Stomach (tissue), 9 donors: ENCODE measurements around the gene CNN2. TPM values are rescaled to one million over a fixed set of nuclear protein-coding genes. Genes with fewer than 3 reads are reported as not detected.
"Not testable (repeated sequence)": the region's sequence is repeated elsewhere in the genome, so short reads cannot be mapped to it uniquely, and the experiment has no call there.

ENCODE experiments used
- DNase-seq, 2 donors: peaks; one replicate each; pipeline versions ENCODE4 v3.0.0 to v3.0.0-alpha.2; 2013 to 2019
- H3K27ac ChIP-seq, 5 donors: fragments of 200-600 bp in 4 of 5; sonication (generic) in 4 of 5; one replicate each; pipeline ENCODE4 v1.5.1; 2013 to 2019; ENCODE audit warnings: mild to moderate bottlenecking in 1 of 5, moderate library complexity in 1 of 5
- H3K27me3 ChIP-seq, 3 donors: fragments of 200-600 bp; sonication (generic); one replicate each; pipeline ENCODE4 v1.5.1; 2017 to 2019; ENCODE audit warnings: mixed run types in 1 of 3
- H3K36me3 ChIP-seq, 4 donors: fragments of 200-600 bp; sonication (generic); 1 replicate in 3 of 4; 2 replicates in 1 of 4; pipeline ENCODE4 v1.5.1; 2016 to 2019
- H3K4me1 ChIP-seq, 4 donors: fragments of 200-600 bp; sonication (generic); one replicate each; pipeline ENCODE4 v1.5.1; 2016 to 2019
- H3K4me3 ChIP-seq, 4 donors: fragments of 200-600 bp; sonication (generic) in 3 of 4; one replicate each; pipeline ENCODE4 v1.5.1; 2016 to 2019; ENCODE audit warnings: mild to moderate bottlenecking in 1 of 4
- H3K9me3 ChIP-seq, 4 donors: fragments of 200-600 bp; sonication (generic); one replicate each; pipeline ENCODE4 v1.5.1; 2016 to 2019
- EP300 ChIP-seq: sonication (generic); formaldehyde crosslinking; IDR thresholded peaks from one replicate; pipeline ENCODE4 v1.6.1; 2017; ENCODE audit warnings: antibody characterized with exemption
- POLR2A ChIP-seq, 4 donors: fragments of 450-650 bp; IDR thresholded peaks; one replicate each; pipeline ENCODE4 v1.6.1; 2016; ENCODE audit warnings: antibody characterized with exemption in 4 of 4, control low read depth in 2 of 4, mild to moderate bottlenecking in 1 of 4, moderate library complexity in 1 of 4
- POLR2AphosphoS5 ChIP-seq, 3 donors: sonication (generic); formaldehyde crosslinking; IDR thresholded peaks; one replicate each; pipeline ENCODE4 v1.6.1; 2016; ENCODE audit warnings: antibody characterized with exemption in 3 of 3
- WGBS, 5 donors: extraction: QIAGEN DNeasy Blood & Tissue Kit in 3 of 5; methylation state at CpG; one replicate each; pipeline versions ENCODE4 v1.1.5 to v1.1.7; 2013 to 2018; 5-methylcytosine and 5-hydroxymethylcytosine counted together
- intact Hi-C: fragments of 100-400 bp; cut with DNase I; formaldehyde crosslinking; loops from one replicate; pipeline ENCODE4 v1.15.1; 2023; ENCODE audit warnings: low total_unique reads
- polyA plus RNA-seq, 3 donors: library from polyadenylated mRNA; stranded (reverse); fragments of 200-250 nt; gene quantifications; one replicate each; pipeline ENCODE4 v1.2.3, GENCODE V29; 2013
- total RNA-seq, 5 donors: library from RNA; depleted of rRNA; stranded (reverse); fragments of >200 nt; gene quantifications; one replicate each; pipeline versions ENCODE4 v1.1.0 to v1.2.3, GENCODE V29; 2014 to 2016
- TF ChIP-seq, protein P1 (sequence below), 7 experiments: fragments of 450-650 bp in 4 of 7; fragments of 200-600 bp in 3 of 7; sonication (generic) in 3 of 7; IDR thresholded peaks; one replicate each; pipeline ENCODE4 v1.5.1; 2016 to 2019; ENCODE audit warnings: antibody characterized with exemption in 7 of 7, control low read depth in 2 of 7, mild to moderate bottlenecking in 1 of 7
- donor health status: healthy with polysubstance abuse.
- donor health status: Bipolar disorder and iron deficiency.
- donor health status: healthy.

The CNN2 gene
- total and polyA plus RNA-seq, 8 donors, result 7.0 to 98.5 (median 81.4) TPM

DNA sequence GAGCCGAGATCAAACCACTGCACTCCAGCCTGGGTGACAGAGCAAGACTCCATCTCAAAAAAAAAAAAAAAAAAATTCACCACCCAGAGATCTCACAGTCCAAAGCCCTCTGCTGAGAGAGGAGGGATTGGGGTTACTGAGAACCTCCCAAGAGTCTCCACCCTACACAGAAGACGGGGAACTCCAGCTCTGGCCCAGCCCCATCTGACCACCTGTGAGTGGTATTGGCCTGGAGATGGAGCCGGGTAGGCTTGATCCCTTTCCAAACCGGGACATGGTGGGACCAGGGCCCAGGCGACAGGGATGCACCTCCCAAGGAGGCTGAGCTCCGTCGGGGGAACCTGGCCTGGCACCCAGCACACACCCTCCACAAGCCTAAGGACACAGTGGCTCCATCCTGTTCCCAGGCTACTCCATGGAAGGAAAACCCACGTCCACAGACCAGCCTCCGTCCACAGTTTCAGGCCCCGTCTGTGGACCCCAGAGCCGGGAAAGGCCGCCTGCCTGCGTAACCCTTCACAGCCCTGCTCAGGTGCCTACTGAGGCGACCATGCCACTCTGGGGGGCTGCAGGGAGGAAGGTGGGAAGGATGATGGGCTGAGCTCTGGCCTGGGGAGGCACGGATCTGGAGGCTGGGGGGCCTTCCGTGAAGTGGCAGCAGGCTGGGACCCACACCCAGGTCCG is 7.3 kb upstream of the CNN2 start:
- peak overlapping the region in 3 of 5 donors; percentile 89 to 99 (median 96) for H3K27ac ChIP-seq
- 38 to 54% (median 50%) methylated on average over 12 to 17 of the region's 17 CpGs for WGBS, 5 donors
- TF ChIP-seq POLR2A (IDR thresholded peaks at IDR 0.05), result no peak
- no peak for TF ChIP-seq EP300
- TF ChIP-seq, protein P1, sequence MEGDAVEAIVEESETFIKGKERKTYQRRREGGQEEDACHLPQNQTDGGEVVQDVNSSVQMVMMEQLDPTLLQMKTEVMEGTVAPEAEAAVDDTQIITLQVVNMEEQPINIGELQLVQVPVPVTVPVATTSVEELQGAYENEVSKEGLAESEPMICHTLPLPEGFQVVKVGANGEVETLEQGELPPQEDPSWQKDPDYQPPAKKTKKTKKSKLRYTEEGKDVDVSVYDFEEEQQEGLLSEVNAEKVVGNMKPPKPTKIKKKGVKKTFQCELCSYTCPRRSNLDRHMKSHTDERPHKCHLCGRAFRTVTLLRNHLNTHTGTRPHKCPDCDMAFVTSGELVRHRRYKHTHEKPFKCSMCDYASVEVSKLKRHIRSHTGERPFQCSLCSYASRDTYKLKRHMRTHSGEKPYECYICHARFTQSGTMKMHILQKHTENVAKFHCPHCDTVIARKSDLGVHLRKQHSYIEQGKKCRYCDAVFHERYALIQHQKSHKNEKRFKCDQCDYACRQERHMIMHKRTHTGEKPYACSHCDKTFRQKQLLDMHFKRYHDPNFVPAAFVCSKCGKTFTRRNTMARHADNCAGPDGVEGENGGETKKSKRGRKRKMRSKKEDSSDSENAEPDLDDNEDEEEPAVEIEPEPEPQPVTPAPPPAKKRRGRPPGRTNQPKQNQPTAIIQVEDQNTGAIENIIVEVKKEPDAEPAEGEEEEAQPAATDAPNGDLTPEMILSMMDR (IDR thresholded peaks at IDR 0.05), result no peak
- no peak for TF ChIP-seq POLR2AphosphoS5 (IDR thresholded peaks at IDR 0.05)

DNA sequence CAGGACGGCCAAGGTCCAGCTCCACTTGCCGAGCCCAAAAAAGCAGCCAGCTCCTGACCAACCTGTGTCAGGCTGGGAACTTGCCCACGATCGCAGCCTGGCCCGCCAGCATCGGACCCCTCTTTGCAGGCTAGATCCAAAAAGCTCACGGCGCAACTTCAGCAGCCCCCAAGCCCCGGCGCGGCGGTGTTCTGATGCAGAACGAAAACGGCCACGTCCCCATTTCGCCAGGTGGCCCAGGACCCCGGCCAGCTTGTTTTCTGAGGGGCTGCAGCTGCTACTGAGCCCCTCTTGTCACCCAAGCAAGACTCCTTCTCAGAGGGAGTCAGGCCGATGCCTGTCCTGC is 6.8 kb upstream of the CNN2 start:
- peak overlapping the region; percentile 96 to 97 (median 97) for H3K4me3 ChIP-seq
- WGBS, 5 donors, result 48 to 55% (median 54%) methylated on average over 11 to 18 of the region's 18 CpGs
- no peaks in the 10 kb centered on the region for H3K27me3 ChIP-seq
- no peaks in the 10 kb centered on the region for H3K9me3 ChIP-seq
- DNase-seq, result no peak
- no peak for TF ChIP-seq POLR2A (IDR thresholded peaks at IDR 0.05)
- TF ChIP-seq EP300, result no peak
- TF ChIP-seq, protein P1 (IDR thresholded peaks at IDR 0.05), result no peak
- TF ChIP-seq POLR2AphosphoS5 (IDR thresholded peaks at IDR 0.05), result no peak
- peaks cover 49 to 77% (median 67%) of the 10 kb centered on the region in 4 donors for H3K4me1 ChIP-seq
- intact Hi-C loops, result no loop called here
- peaks cover 0 to 11% (median 9%) of the 10 kb centered on the region in 4 donors for H3K36me3 ChIP-seq
- peak overlapping the region in 4 of 5 donors; percentile 89 to 99 (median 94) for H3K27ac ChIP-seq

More for the DNA sequence above, 7.3 kb upstream of the CNN2 start:
- H3K9me3 ChIP-seq, result no peaks in the 10 kb centered on the region
- intact Hi-C loops, result no loop called here
- peak overlapping the region; percentile 96 to 97 (median 97) for H3K4me3 ChIP-seq
- DNase-seq, result no peak
- peaks cover 49 to 83% (median 70%) of the 10 kb centered on the region in 4 donors for H3K4me1 ChIP-seq
- H3K27me3 ChIP-seq, result no peaks in the 10 kb centered on the region
- peaks cover 0 to 16% (median 14%) of the 10 kb centered on the region in 4 donors for H3K36me3 ChIP-seq

DNA sequence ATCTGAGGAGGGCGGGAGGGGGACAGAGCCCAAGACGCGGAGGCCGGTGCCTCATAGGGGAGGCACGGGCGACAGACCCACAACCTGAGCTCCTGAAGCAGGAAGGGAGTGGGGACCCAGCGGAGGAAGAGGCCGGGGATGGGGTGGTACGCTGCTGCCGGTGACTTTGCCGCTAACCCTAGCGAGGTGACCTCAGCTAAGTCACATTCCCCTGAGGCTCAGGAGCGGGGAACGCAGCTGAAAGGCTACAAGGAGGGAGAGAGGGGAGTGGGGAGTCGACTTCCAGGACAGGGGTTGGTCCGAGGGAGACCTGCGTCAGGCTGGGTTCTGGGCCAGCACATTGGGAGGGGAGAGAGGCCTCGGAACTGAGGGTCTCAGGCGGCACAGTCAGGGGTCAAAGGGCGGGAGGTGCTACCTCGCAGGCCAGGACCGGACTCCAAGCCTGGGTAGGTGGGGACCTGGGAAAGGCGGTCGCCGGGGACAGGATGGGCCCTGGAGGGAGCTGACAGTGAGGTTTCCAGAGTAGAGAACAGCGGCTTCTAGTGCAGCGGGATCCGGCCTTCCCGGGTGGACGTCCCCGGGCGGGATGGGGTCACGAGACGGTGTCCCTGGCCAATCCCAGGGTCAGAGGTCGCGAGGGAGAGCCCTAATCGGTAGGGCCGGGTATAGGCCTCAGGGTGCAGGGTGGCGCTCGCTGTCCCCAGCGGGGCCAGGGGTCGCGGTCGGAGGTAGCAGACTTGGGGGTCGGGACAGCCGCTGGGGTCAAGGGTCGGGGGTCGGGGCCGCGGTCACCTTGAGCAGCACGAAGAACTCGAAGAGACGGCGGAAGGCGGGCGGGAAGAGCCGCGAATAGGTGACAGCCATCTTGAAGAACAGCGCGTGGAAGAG is 6.2 kb upstream of the CNN2 start:
- Histone ChIP-seq H3K4me3 (peak overlapping the region; percentile 96 to 97 (median 97)), H3K36me3 (peaks cover 0 to 5% (median 3%) of the 10 kb centered on the region in 4 donors), H3K27ac (peak overlapping the region; percentile 89 to 99 (median 94)), H3K27me3 (no peaks in the 10 kb centered on the region), H3K4me1 (peaks cover 44 to 71% (median 62%) of the 10 kb centered on the region in 4 donors), H3K9me3 (no peaks in the 10 kb centered on the region)
- DNase-seq, result no peak
- whole genome bisulfite sequencing, 5 donors, result 1 to 2% (median 1%) methylated on average over 49 to 60 of the region's 60 CpGs
- intact Hi-C loops, result no loop called here
- TF ChIP-seq POLR2A (IDR thresholded peaks at IDR 0.05) (no peak), POLR2AphosphoS5 (IDR thresholded peaks at IDR 0.05) (no peak), EP300 (no peak)
- TF ChIP-seq, protein P1 (IDR thresholded peaks at IDR 0.05), result no peak

DNA sequence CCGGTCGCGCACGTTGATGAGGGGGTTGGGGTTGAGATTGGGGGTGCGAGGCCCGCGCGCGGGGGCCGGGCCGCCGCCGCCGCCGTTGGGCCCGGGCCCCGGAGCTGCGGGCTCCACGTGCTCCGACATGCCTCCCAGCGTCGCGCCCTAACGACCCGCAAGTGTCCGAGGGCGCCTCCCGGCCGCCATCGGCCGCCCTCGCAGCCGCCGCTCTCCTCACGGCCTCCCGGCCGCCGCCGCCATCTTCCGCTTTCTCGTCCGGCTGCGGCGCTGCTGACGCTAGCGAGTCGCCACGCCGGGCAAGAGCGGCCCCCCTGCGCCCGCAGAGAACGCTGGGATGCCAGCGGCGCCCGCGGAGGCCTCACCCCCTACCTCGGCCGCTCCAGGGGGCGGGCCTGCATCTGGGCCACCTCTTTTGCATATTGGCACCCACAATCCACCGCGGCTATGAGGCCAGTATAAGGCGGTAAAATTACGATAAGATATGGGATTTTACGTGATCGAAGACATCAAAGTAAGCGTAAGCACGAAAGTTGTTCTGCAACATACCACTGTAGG is 5.5 kb upstream of the CNN2 start, which contains the start of gene TMEM259:
Gene TMEM259, minus strand, starts transcription at position 256 of the 558 bp plus-strand sequence. Its CDS starts 127 bp downstream, at position 129.
- Histone ChIP-seq H3K27me3 (no peaks in the 10 kb centered on the region), H3K4me3 (peak within 1 kb of the TSS; percentile 96 to 97 (median 97)), H3K36me3 (peaks cover 0 to 5% (median 0%) of the 10 kb centered on the region in 4 donors), H3K27ac (peak within 1 kb of the TSS; percentile 89 to 99 (median 94)), H3K9me3 (no peaks in the 10 kb centered on the region), H3K4me1 (peaks cover 40 to 70% (median 58%) of the 10 kb centered on the region in 4 donors)
- TF ChIP-seq POLR2A (IDR thresholded peaks at IDR 0.05) (peak in 1 of 4 donors; percentile 57), EP300 (no peak), POLR2AphosphoS5 (IDR thresholded peaks at IDR 0.05) (peak; percentile 75 to 96 (median 87))
- TF ChIP-seq, protein P1 (IDR thresholded peaks at IDR 0.05), result no peak
- intact Hi-C loops, result no loop called here
- peak; percentile 98 to 99 for DNase-seq
- WGBS, 5 donors, result 0 to 1% (median 1%) methylated on average over 10 to 68 of the region's 68 CpGs

DNA sequence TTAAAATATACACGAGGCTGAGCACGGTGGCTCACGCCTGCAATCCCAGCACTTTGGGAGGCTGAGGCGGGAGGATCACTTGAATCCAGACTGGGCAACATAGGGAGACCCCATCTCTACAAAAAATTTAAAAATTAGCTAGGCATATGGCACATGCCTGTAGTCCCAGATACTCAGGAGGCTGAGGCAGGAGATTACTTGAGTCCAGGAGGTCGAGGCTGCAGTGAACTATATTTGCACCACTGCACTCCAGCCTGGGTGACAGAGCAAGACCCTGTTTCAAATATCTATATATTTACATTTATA is 2.6 kb upstream of the CNN2 start:
- H3K9me3 ChIP-seq, DNase-seq, H3K27me3 ChIP-seq, intact Hi-C loops, H3K4me3 ChIP-seq, H3K36me3 ChIP-seq: not testable (repeated sequence)
- peak overlapping the region in 1 of 5 donors; percentile 99 for H3K27ac ChIP-seq
- 72 to 83% (median 78%) methylated on average over 5 of the region's 5 CpGs for WGBS, 5 donors
- H3K4me1 ChIP-seq, result peaks cover 11 to 63% (median 52%) of the 10 kb centered on the region in 4 donors

DNA sequence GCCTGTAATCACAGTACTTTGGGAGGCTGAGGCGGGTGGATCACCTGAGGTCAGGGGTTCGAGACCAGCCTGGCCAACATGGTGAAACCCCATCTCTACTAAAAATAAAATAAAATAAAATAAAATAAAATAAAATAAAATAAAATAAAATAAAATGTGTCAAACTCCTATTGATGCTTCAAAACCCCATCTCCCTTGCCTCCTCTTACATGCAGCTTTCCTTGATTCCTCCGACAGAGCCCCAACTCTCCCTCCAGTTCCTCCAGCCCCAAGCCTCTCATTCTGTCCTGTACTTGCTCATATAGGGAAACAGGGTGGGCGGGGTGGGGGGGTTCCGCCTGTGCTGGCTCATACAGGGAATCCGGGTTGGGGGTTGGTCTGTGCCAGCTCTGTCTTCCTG is 1.3 kb upstream of the CNN2 start:
- H3K36me3 ChIP-seq, H3K4me3 ChIP-seq, intact Hi-C loops, H3K9me3 ChIP-seq, H3K27me3 ChIP-seq, DNase-seq: not testable (repeated sequence)
- Histone ChIP-seq H3K4me1 (peaks cover 6 to 63% (median 51%) of the 10 kb centered on the region in 4 donors), H3K27ac (peak overlapping the region in 1 of 5 donors; percentile 99)
- WGBS, 5 donors, result 77 to 91% (median 85%) methylated on average over 6 of the region's 6 CpGs
